Measurements from ENCODE around the gene TGM1. TPM values are rescaled to one million over a fixed set of nuclear protein-coding genes. Genes with fewer than 3 reads are reported as not detected.
"Not testable (repeated sequence)": the region's sequence is repeated elsewhere in the genome, so short reads cannot be mapped to it uniquely, and the experiment has no call there.

TGM1 gene
- total and polyA plus RNA-seq, 4 experiments from 2014 or later, result 0.11 to 16.1 (median 5.5) TPM

- no peak for DNase-seq
- Histone ChIP-seq H3K27me3 (ENCODE audit: insufficient read depth, low read length) (no peaks in the 10 kb centered on the region), H3K36me3 (ENCODE audit: insufficient read depth, low read length) (peaks cover 7% of the 10 kb centered on the region), H3K4me1 (ENCODE audit: insufficient read depth, low read length) (peaks cover 21% of the 10 kb centered on the region), H3K4me3 (ENCODE audit: low read length in 2 of 2) (no peak overlapping the region), H3K27ac (ENCODE audit: low read depth, low read length) (no peak overlapping the region), H3K9me3 (ENCODE audit: control insufficient read depth in 1 of 2, low read length in 2 of 2) (no peaks in the 10 kb centered on the region)
- no peaks in the 10 kb centered on the region for H3K9me3 Mint-ChIP-seq
- H3K27me3 Mint-ChIP-seq, result no peaks in the 10 kb centered on the region
- CTCF ChIA-PET (ENCODE audit: partially characterized antibody), result interaction anchor here (4.3 to 25.6 kb wide), 2 partner anchors 7 to 55 kb away, joined by 25 to 556 read pairs; partner anchors contain the start of genes CIDEB, DHRS1, LTB4R and LTB4R2
- H3K4me1 Mint-ChIP-seq, result peaks cover 19 to 33% (median 27%) of the 10 kb centered on the region in 4 donors
- POLR2A ChIA-PET (ENCODE audit: partially characterized antibody), result interaction anchor here (0.9 to 1.7 kb wide), 7 partner anchors 8 to 181 kb away, joined by 3 to 8 read pairs (median 3); partner anchors contain the start of genes CIDEB, DCAF11, NRL and RABGGTA
- H3K36me3 Mint-ChIP-seq, result peaks cover 8 to 27% of the 10 kb centered on the region in 2 donors
- peak overlapping the region; percentile 23 to 80 (median 74) for H3K27ac Mint-ChIP-seq
- peak overlapping the region in 7 of 8 donors; percentile 44 to 74 (median 65) for H3K4me3 Mint-ChIP-seq
- intact Hi-C loops (cut with micrococcal nuclease), result no loop called here
These were observed 12.6 kb downstream of the TGM1 start for GRCh38 chr14:24250354-24250753.

DNA sequence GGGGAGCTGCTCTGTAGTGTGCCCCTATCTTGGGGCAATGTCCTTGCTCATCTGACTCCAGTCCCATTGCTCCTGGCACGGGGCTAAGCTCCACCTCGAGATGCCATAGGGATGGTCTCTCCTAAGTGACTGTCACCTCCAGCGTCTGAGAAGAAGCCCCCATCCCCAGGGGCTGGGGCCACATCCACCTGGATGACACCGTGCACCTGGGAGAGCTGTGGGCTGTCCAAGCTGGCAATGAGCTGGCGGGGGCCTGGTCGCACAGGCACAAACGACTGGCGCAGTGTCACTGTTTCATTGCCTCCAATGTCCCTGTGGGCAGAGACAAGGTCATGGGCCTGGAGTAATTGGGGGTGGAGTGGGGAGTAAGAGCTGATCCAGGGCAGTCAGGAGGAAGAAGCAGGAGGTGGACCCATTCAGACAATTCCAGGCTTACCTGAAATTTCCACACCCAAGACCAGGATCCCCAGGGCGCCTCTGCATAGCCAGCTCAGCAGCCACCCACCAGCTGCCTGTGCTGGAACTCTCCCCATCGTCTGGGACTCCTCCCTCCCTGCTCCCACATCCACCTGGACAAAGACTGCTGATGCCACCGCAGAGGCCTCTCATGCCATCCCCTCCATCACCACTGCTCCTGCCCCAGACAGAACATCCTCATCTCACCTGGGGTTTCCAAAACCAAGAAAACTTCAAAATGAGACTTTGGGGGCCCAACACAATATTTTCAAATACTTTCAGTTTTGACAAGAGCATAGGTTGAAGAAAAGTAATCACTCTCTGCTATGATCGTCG is 13.6 kb downstream of the TGM1 start:
- peaks cover 8 to 18% of the 10 kb centered on the region in 2 donors for H3K36me3 Mint-ChIP-seq
- ChIA-PET POLR2A (ENCODE audit: partially characterized antibody) (interaction anchor here (1.3 kb wide), 1 partner anchor 21 kb away, joined by 4 read pairs; no protein-coding TSS in a partner anchor), CTCF (ENCODE audit: partially characterized antibody) (interaction anchor here (0.9 to 25.6 kb wide), 5 partner anchors 21 to 182 kb away, joined by 3 to 556 read pairs (median 3); partner anchors contain the start of genes CIDEB, DHRS1, LTB4R and LTB4R2)
- H3K9me3 ChIP-seq (ENCODE audit: control insufficient read depth in 1 of 2, low read length in 2 of 2), result no peaks in the 10 kb centered on the region
- H3K4me3 Mint-ChIP-seq, result peak overlapping the region in 5 of 8 donors; percentile 4 to 70 (median 57)
- H3K4me3 ChIP-seq (ENCODE audit: low read length in 2 of 2), result no peak overlapping the region
- peaks cover 20 to 40% (median 28%) of the 10 kb centered on the region in 4 donors for H3K4me1 Mint-ChIP-seq
- H3K9me3 Mint-ChIP-seq, result no peaks in the 10 kb centered on the region
- H3K36me3 ChIP-seq (ENCODE audit: insufficient read depth, low read length), result peaks cover 3% of the 10 kb centered on the region
- H3K27me3 Mint-ChIP-seq, result no peaks in the 10 kb centered on the region
- H3K4me1 ChIP-seq (ENCODE audit: insufficient read depth, low read length), result peaks cover 21% of the 10 kb centered on the region
- H3K27ac Mint-ChIP-seq, result peak overlapping the region; percentile 16 to 87 (median 74)
- intact Hi-C loops (cut with micrococcal nuclease), result no loop called here
- no peak for DNase-seq
- no peak overlapping the region for H3K27ac ChIP-seq (ENCODE audit: low read depth, low read length)
- no peaks in the 10 kb centered on the region for H3K27me3 ChIP-seq (ENCODE audit: insufficient read depth, low read length)

DNA sequence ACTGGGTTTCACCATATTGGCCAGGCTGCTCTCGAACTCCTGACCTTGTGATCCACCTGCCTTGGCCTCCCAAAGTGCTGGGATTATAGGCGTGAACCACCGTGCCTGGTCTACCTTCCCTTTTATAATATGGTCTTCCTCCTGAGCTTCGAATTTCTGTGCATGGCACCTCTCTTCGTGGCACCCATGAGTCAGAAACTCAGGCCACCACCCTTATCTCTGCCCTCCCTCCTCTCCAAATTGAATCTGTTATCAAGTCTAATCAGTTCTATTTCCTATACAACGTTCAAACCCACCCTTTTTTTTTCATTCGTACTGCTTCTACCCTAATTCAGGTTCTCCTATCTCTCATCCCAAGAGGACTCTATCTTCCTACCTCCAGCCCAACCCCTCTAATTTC is 15.6 kb downstream of the TGM1 start:
- H3K27ac Mint-ChIP-seq, result peak overlapping the region; percentile 81 to 98 (median 97)
- Histone ChIP-seq H3K9me3 (ENCODE audit: control insufficient read depth in 1 of 2, low read length in 2 of 2) (no peaks in the 10 kb centered on the region), H3K27me3 (ENCODE audit: insufficient read depth, low read length) (no peaks in the 10 kb centered on the region), H3K36me3 (ENCODE audit: insufficient read depth, low read length) (no peaks in the 10 kb centered on the region), H3K4me1 (ENCODE audit: insufficient read depth, low read length) (peaks cover 32% of the 10 kb centered on the region), H3K4me3 (ENCODE audit: low read length in 2 of 2) (no peak overlapping the region), H3K27ac (ENCODE audit: low read depth, low read length) (no peak overlapping the region)
- H3K4me1 Mint-ChIP-seq, result peaks cover 27 to 56% (median 39%) of the 10 kb centered on the region in 4 donors
- DNase-seq, result no peak
- POLR2A ChIA-PET (ENCODE audit: partially characterized antibody), result interaction anchor here (1.1 to 10.0 kb wide), 16 partner anchors 10 to 194 kb away, joined by 3 to 171 read pairs (median 6); partner anchors contain the start of genes CBLN3, CHMP4A, DHRS1 and EMC9
- no peaks in the 10 kb centered on the region for H3K9me3 Mint-ChIP-seq
- peak overlapping the region; percentile 41 to 78 (median 72) for H3K4me3 Mint-ChIP-seq
- peaks cover 0 to 15% of the 10 kb centered on the region in 2 donors for H3K36me3 Mint-ChIP-seq
- H3K27me3 Mint-ChIP-seq, result no peaks in the 10 kb centered on the region
- intact Hi-C loops (cut with micrococcal nuclease), result loop anchor here (1.0 kb wide), 1 partner anchor 24 kb away; the partner anchor contains the start of gene RABGGTA
- CTCF ChIA-PET (ENCODE audit: partially characterized antibody), result interaction anchor here (0.7 to 25.6 kb wide), 11 partner anchors 16 to 234 kb away, joined by 3 to 556 read pairs (median 5); partner anchors contain the start of genes ADCY4, CIDEB, DHRS1 and LTB4R

DNA sequence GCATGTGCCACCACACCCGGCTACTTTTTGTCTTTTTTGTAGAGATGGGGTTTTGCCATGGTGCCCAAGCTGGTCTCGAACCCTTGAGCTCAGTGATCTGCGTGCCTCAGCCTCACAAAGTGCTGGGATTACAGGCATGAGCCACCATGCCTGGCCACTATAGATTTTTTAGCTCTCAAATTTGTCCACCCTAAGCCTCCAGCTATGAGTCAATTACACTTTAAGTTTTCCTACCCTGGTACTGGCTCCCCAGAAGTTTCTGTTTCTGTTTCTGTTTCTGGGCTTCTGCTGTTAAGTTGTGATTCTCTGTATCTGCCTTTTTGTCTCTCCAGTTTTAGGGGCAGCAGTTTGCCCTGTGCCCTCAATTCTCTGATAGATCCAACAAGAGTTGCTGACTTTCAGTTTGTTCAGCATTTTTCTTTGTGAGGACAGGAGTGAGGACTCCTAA is 16.2 kb downstream of the TGM1 start:
- Mint-ChIP-seq H3K27me3 (no peaks in the 10 kb centered on the region), H3K4me1 (peaks cover 27 to 62% (median 43%) of the 10 kb centered on the region in 4 donors), H3K4me3 (peak overlapping the region; percentile 70 to 94 (median 86)), H3K36me3 (peaks cover 0 to 20% of the 10 kb centered on the region in 2 donors), H3K27ac (peak overlapping the region; percentile 87 to 98 (median 97)), H3K9me3 (no peaks in the 10 kb centered on the region)
- H3K9me3 ChIP-seq (ENCODE audit: control insufficient read depth in 1 of 2, low read length in 2 of 2), result no peaks in the 10 kb centered on the region
- DNase-seq, result peak in 4 of 5 donors; percentile 35 to 52 (median 42)
- H3K4me1 ChIP-seq (ENCODE audit: insufficient read depth, low read length), result peaks cover 33% of the 10 kb centered on the region
- CTCF ChIA-PET (ENCODE audit: partially characterized antibody), result interaction anchor here (0.7 to 25.6 kb wide), 14 partner anchors 16 to 235 kb away, joined by 3 to 556 read pairs (median 4); partner anchors contain the start of genes ADCY4, CIDEB, DHRS1 and LTB4R
- POLR2A ChIA-PET (ENCODE audit: partially characterized antibody), result interaction anchor here (0.6 to 10.0 kb wide), 20 partner anchors 10 to 195 kb away, joined by 3 to 171 read pairs (median 5); partner anchors contain the start of genes CBLN3, CHMP4A, DCAF11 and DHRS1
- no peaks in the 10 kb centered on the region for H3K27me3 ChIP-seq (ENCODE audit: insufficient read depth, low read length)
- no peaks in the 10 kb centered on the region for H3K36me3 ChIP-seq (ENCODE audit: insufficient read depth, low read length)
- peak overlapping the region; percentile 46 for H3K27ac ChIP-seq (ENCODE audit: low read depth, low read length)
- peak overlapping the region in 1 of 2 donors; percentile 25 for H3K4me3 ChIP-seq (ENCODE audit: low read length in 2 of 2)
- intact Hi-C loops (cut with micrococcal nuclease), result loop anchor here (1.0 kb wide), 1 partner anchor 25 kb away; the partner anchor contains the start of gene RABGGTA

DNA sequence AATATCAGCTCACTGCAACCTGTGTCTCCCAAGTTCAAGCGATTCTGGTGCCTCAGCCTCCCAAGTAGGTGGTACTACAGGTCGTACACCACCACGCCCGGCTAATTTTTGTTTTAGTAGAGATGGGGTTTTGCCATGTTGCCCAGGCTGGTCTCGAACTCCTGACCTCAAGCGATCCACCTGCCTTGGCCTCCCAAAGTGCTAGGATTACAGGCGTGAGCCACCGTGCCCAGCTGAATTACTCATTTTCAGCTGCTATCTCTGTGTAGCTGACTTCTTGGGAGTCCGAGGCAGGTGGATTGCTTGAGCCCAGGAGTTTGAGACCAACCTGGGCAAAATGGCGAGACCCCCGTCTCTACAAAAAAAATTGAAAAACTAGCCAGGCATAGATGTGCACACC is 17.6 kb downstream of the TGM1 start:
- peaks cover 3 to 22% of the 10 kb centered on the region in 2 donors for H3K36me3 Mint-ChIP-seq
- H3K4me3 Mint-ChIP-seq; H3K27ac ChIP-seq (ENCODE audit: low read depth, low read length); H3K4me3 ChIP-seq (ENCODE audit: low read length in 2 of 2); H3K27me3 ChIP-seq (ENCODE audit: insufficient read depth, low read length); H3K36me3 ChIP-seq (ENCODE audit: insufficient read depth, low read length); H3K9me3 Mint-ChIP-seq; DNase-seq; H3K9me3 ChIP-seq (ENCODE audit: control insufficient read depth in 1 of 2, low read length in 2 of 2); intact Hi-C loops (cut with micrococcal nuclease); H3K27me3 Mint-ChIP-seq: not testable (repeated sequence)
- H3K27ac Mint-ChIP-seq, result peak overlapping the region in 3 of 7 donors; percentile 85 to 91 (median 91)
- peaks cover 48% of the 10 kb centered on the region for H3K4me1 ChIP-seq (ENCODE audit: insufficient read depth, low read length)
- POLR2A ChIA-PET (ENCODE audit: partially characterized antibody), result interaction anchor here (0.6 to 10.0 kb wide), 5 partner anchors 25 to 185 kb away, joined by 3 to 171 read pairs (median 3); partner anchors contain the start of genes CBLN3, CHMP4A, KHNYN and MDP1
- peaks cover 28 to 64% (median 48%) of the 10 kb centered on the region in 4 donors for H3K4me1 Mint-ChIP-seq
- CTCF ChIA-PET (ENCODE audit: partially characterized antibody), result interaction anchor here (1.1 to 25.6 kb wide), 9 partner anchors 26 to 191 kb away, joined by 3 to 556 read pairs (median 4); partner anchors contain the start of genes ADCY4, CBLN3, CIDEB and DHRS1

GRCh38 chr14:24243336-24243836 is 19.6 kb downstream of the TGM1 start:
- peak overlapping the region; percentile 87 to 99 (median 94) for H3K4me3 Mint-ChIP-seq
- Histone ChIP-seq H3K27ac (ENCODE audit: low read depth, low read length) (peak overlapping the region; percentile 96), H3K27me3 (ENCODE audit: insufficient read depth, low read length) (no peaks in the 10 kb centered on the region), H3K9me3 (ENCODE audit: control insufficient read depth in 1 of 2, low read length in 2 of 2) (no peaks in the 10 kb centered on the region), H3K36me3 (ENCODE audit: insufficient read depth, low read length) (peaks cover 28% of the 10 kb centered on the region), H3K4me1 (ENCODE audit: insufficient read depth, low read length) (peaks cover 62% of the 10 kb centered on the region), H3K4me3 (ENCODE audit: low read length in 2 of 2) (peak overlapping the region; percentile 7 to 79)
- ChIA-PET POLR2A (ENCODE audit: partially characterized antibody) (interaction anchor here (1.2 to 10.0 kb wide), 28 partner anchors 7 to 199 kb away, joined by 3 to 171 read pairs (median 19); partner anchors contain the start of genes CBLN3, CHMP4A, CIDEB and DCAF11), CTCF (ENCODE audit: partially characterized antibody) (interaction anchor here (0.7 to 25.6 kb wide), 35 partner anchors 9 to 198 kb away, joined by 3 to 556 read pairs (median 10); partner anchors contain the start of genes CBLN3, CHMP4A, CIDEB and DHRS1)
- H3K36me3 Mint-ChIP-seq, result peaks cover 18 to 39% of the 10 kb centered on the region in 2 donors
- no peaks in the 10 kb centered on the region for H3K27me3 Mint-ChIP-seq
- peaks cover 38 to 76% (median 59%) of the 10 kb centered on the region in 4 donors for H3K4me1 Mint-ChIP-seq
- peak in 2 of 5 donors; percentile 13 to 51 for DNase-seq
- peak overlapping the region; percentile 99 to 100 (median 99) for H3K27ac Mint-ChIP-seq
- intact Hi-C loops (cut with micrococcal nuclease), result loop anchor here (1.0 to 2.0 kb wide), 5 partner anchors 54 to 229 kb away; partner anchors contain the start of genes IPO4, PSME2 and RNF31
- H3K9me3 Mint-ChIP-seq, result no peaks in the 10 kb centered on the region

All from CD4-positive, alpha-beta memory T cell (primary cell).